B cell (primary cell): Measurements from ENCODE around the gene CDC42SE2.
"Not testable (repeated sequence)": the region's sequence is repeated elsewhere in the genome, so short reads cannot be mapped to it uniquely, and the experiment has no call there.

Experiments used
- CTCF ChIP-seq: fragments of 200-600 bp; IDR thresholded peaks from one replicate; pipeline ENCODE4 v1.8.0; 2022; ENCODE audit warnings: antibody characterized with exemption, mild to moderate bottlenecking
- EZH2 ChIP-seq: IDR thresholded peaks from 2 replicates; pipeline ENCODE4 v1.6.1; 2012; ENCODE audit warnings: borderline replicate concordance, low read depth, mild to moderate bottlenecking, moderate library complexity, low read length; ENCODE audit not compliant: insufficient read depth, poor library complexity, severe bottlenecking

- not testable (repeated sequence) for TF ChIP-seq CTCF, EZH2
Measured at GRCh38 chr5:131380238-131380637, 116.4 kb downstream of the CDC42SE2 start.
